B cell (primary cell): ENCODE data around the gene KCNH5. TPM values are rescaled to one million over a fixed set of nuclear protein-coding genes. Genes with fewer than 3 reads are reported as not detected.

Experiments used
- ATAC-seq: fragments of 200-7000 bp; cut with Tn5 transposase; one replicate; pipeline ENCODE4 v1.10.0; 2021; ENCODE audit warnings: low read depth, mild to moderate bottlenecking, moderate number of reproducible peaks, moderate library complexity
- CTCF ChIA-PET: fragments of 350-600 bp; sonication (Branson Sonifier 250); formaldehyde crosslinking; loops from one replicate; lab custom pipeline; 2021; ENCODE audit warnings: antibody characterized with exemption, inconsistent platforms; lab: Charles Lee
- POLR2A ChIA-PET: fragments of 350-600 bp; sonication (Branson Sonifier 250); formaldehyde crosslinking; loops from one replicate; lab custom pipeline; 2021; ENCODE audit warnings: antibody characterized with exemption; lab: Charles Lee
- DNase-seq: peaks from one replicate; pipeline ENCODE4 v3.0.0; 2013
- H2AFZ ChIP-seq: 2 replicates; pipeline ENCODE4 v1.6.1; 2012; ENCODE audit warnings: mild to moderate bottlenecking, low read depth, low read length; ENCODE audit not compliant: insufficient read depth, poor library complexity, severe bottlenecking
- H3K27ac ChIP-seq, 2 donors: 1 replicate in 1 of 2; 2 replicates in 1 of 2; pipeline ENCODE4 v1.5.1; 2012 to 2013; ENCODE audit warnings: low read length in 2 of 2, mild to moderate bottlenecking in 2 of 2, moderate library complexity in 1 of 2
- H3K27me3 ChIP-seq, 4 experiments: fragments of 200-600 bp in 1 of 4; sonication (generic) in 1 of 4; replicated peaks in 1 of 4; 1 replicate in 2 of 4; 2 replicates in 2 of 4; pipeline versions ENCODE4 v1.6.1 to v1.7.0; 2013 to 2016; ENCODE audit warnings: low read length in 3 of 4, mild to moderate bottlenecking in 2 of 4, mixed read lengths in 1 of 4, moderate library complexity in 1 of 4; ENCODE audit not compliant: insufficient read depth in 4 of 4, control insufficient read depth in 3 of 4; ENCODE audit errors: control extremely low read depth in 1 of 4
- H3K36me3 ChIP-seq, 2 experiments: replicated peaks in 1 of 2; 1 replicate in 1 of 2; 2 replicates in 1 of 2; pipeline versions ENCODE4 v1.6.1 to v1.7.1; 2013; ENCODE audit warnings: low read length in 1 of 2; ENCODE audit not compliant: insufficient read depth in 2 of 2, control insufficient read depth in 1 of 2; ENCODE audit errors: control extremely low read depth in 1 of 2, extremely low read depth in 1 of 2
- H3K4me1 ChIP-seq, 2 donors: fragments of 200-600 bp in 1 of 2; sonication (generic) in 1 of 2; 1 replicate in 1 of 2; 2 replicates in 1 of 2; pipeline versions ENCODE4 v1.5.1 to v1.6.1; 2013 to 2017; ENCODE audit warnings: low read length in 2 of 2; ENCODE audit not compliant: control insufficient read depth in 2 of 2, insufficient read depth in 2 of 2
- H3K4me2 ChIP-seq: replicated peaks from 2 replicates; pipeline ENCODE3; 2012; ENCODE audit warnings: mild to moderate bottlenecking, low read depth, low read length; ENCODE audit not compliant: poor library complexity, severe bottlenecking
- H3K4me3 ChIP-seq, 5 experiments: fragments of 200-600 bp in 1 of 5; sonication (generic) in 1 of 5; 1 replicate in 3 of 5; 2 replicates in 2 of 5; pipeline versions ENCODE4 v1.5.1 to v1.7.0; 2011 to 2016; ENCODE audit warnings: low read length in 4 of 5, mild to moderate bottlenecking in 4 of 5, low read depth in 2 of 5, control low read depth in 1 of 5, moderate library complexity in 1 of 5; ENCODE audit not compliant: insufficient read depth in 1 of 5; ENCODE audit errors: control extremely low read depth in 1 of 5, extremely low read depth in 1 of 5
- H3K79me2 ChIP-seq: fragments of 200-600 bp; sonication (generic); one replicate; pipeline ENCODE4 v1.6.0; 2016; ENCODE audit warnings: low read length; ENCODE audit not compliant: control insufficient read depth, insufficient read depth
- H3K9ac ChIP-seq: fragments of 200-600 bp; sonication (generic); 2 replicates; pipeline ENCODE4 v1.6.1; 2017; ENCODE audit warnings: mild to moderate bottlenecking, low read length, moderate library complexity
- H3K9me3 ChIP-seq, 3 donors: one replicate each; pipeline versions ENCODE4 v1.6.1 to v1.7.1; 2013; ENCODE audit warnings: low read length in 2 of 3; ENCODE audit not compliant: control insufficient read depth in 2 of 3, insufficient read depth in 1 of 3; ENCODE audit errors: control extremely low read depth in 1 of 3
- H4K20me1 ChIP-seq: 2 replicates; pipeline ENCODE4 v1.6.0; 2012; ENCODE audit warnings: mild to moderate bottlenecking, low read length; ENCODE audit not compliant: insufficient read depth, control insufficient read depth, poor library complexity, severe bottlenecking
- H3K27ac Mint-ChIP-seq: one replicate; pipeline ENCODE4 v1.8.0; 2021; ENCODE audit warnings: mixed read lengths
- H3K27me3 Mint-ChIP-seq: one replicate; pipeline ENCODE4 v1.8.0; 2021; ENCODE audit warnings: mixed read lengths
- H3K4me1 Mint-ChIP-seq: one replicate; pipeline ENCODE4 v1.8.0; 2021; ENCODE audit warnings: mixed read lengths
- H3K4me3 Mint-ChIP-seq: one replicate; pipeline ENCODE4 v1.8.0; 2021; ENCODE audit warnings: mixed read lengths
- H3K9me3 Mint-ChIP-seq: one replicate; pipeline ENCODE4 v1.8.0; 2022; ENCODE audit warnings: mixed read lengths; ENCODE audit not compliant: insufficient read depth
- EZH2 ChIP-seq: IDR thresholded peaks from 2 replicates; pipeline ENCODE4 v1.6.1; 2012; ENCODE audit warnings: borderline replicate concordance, low read depth, mild to moderate bottlenecking, moderate library complexity, low read length; ENCODE audit not compliant: insufficient read depth, poor library complexity, severe bottlenecking
- WGBS: methylation state at CpG from one replicate; pipeline ENCODE4 v1.1.5; 2013; ENCODE audit warnings: missing lambda C conversion rate; ENCODE audit not compliant: insufficient coverage; 5-methylcytosine and 5-hydroxymethylcytosine counted together
- intact Hi-C: fragments of 100-400 bp; cut with micrococcal nuclease; formaldehyde crosslinking; loops from one replicate; pipeline ENCODE4 v1.10.0; 2022
- polyA plus RNA-seq: library from polyadenylated mRNA; depleted of rRNA; stranded (reverse); fragments of >200 nt; gene quantifications from 2 replicates; pipeline ENCODE4 v1.2.3, GENCODE V29; 2012
- total RNA-seq, 2 donors: library from RNA; stranded (reverse); fragments of 120-200 nt in 1 of 2; gene quantifications; 1 replicate in 1 of 2; 2 replicates in 1 of 2; pipeline versions ENCODE4 v1.2.3 to v1.2.4, GENCODE V29; 2013 to 2022
- TF ChIP-seq, protein P1 (sequence below): fragments of 200-600 bp; IDR thresholded peaks from one replicate; pipeline ENCODE4 v1.8.0; 2022; ENCODE audit warnings: antibody characterized with exemption, mild to moderate bottlenecking

Gene KCNH5
- total and polyA plus RNA-seq, 2 donors (not counting 1 experiment from before 2014, with no cell fraction given): not detected

DNA sequence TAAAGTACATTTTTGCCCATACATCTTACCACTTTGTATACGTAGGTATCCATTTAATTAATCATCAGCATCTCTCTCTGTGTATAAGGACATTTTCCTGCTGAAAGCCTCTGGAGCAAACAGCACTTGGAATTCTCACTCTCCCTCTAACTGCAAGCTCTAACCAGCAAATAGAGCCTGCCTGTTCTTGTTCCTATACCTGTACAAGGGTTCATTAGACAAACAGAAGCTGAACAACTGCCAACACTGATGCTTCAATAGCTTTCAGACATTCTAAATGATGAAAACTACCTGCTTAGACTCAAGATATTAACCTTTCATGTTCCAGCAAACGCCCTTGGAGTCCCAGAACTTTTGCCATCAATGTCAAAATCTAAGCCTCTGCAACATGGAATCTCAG, 98.0 kb downstream of the KCNH5 start:
- H3K4me1 Mint-ChIP-seq: no peaks in the 10 kb centered on the region
- Histone ChIP-seq H3K4me1 (no peaks in the 10 kb centered on the region), H3K79me2 (no peaks in the 10 kb centered on the region), H2AFZ (no peak overlapping the region), H3K36me3 (no peaks in the 10 kb centered on the region), H3K4me3 (no peak overlapping the region), H3K9me3 (no peaks in the 10 kb centered on the region), H3K4me2 (no peak overlapping the region), H3K27me3 (no peaks in the 10 kb centered on the region), H3K9ac (no peak overlapping the region), H4K20me1 (no peaks in the 10 kb centered on the region), H3K27ac (no peak overlapping the region)
- ChIA-PET POLR2A (no interaction called here), CTCF (no interaction called here)
- no peak for ATAC-seq
- DNase-seq: no peak
- H3K27ac Mint-ChIP-seq: no peak overlapping the region
- TF ChIP-seq, protein P1, sequence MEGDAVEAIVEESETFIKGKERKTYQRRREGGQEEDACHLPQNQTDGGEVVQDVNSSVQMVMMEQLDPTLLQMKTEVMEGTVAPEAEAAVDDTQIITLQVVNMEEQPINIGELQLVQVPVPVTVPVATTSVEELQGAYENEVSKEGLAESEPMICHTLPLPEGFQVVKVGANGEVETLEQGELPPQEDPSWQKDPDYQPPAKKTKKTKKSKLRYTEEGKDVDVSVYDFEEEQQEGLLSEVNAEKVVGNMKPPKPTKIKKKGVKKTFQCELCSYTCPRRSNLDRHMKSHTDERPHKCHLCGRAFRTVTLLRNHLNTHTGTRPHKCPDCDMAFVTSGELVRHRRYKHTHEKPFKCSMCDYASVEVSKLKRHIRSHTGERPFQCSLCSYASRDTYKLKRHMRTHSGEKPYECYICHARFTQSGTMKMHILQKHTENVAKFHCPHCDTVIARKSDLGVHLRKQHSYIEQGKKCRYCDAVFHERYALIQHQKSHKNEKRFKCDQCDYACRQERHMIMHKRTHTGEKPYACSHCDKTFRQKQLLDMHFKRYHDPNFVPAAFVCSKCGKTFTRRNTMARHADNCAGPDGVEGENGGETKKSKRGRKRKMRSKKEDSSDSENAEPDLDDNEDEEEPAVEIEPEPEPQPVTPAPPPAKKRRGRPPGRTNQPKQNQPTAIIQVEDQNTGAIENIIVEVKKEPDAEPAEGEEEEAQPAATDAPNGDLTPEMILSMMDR: no peak
- no peak for TF ChIP-seq EZH2
- no peak overlapping the region for H3K4me3 Mint-ChIP-seq
- H3K27me3 Mint-ChIP-seq: no peaks in the 10 kb centered on the region
- WGBS: 80% methylated on average over 2 of the region's 2 CpGs
- H3K9me3 Mint-ChIP-seq: no peaks in the 10 kb centered on the region
- intact Hi-C loops: no loop called here

DNA sequence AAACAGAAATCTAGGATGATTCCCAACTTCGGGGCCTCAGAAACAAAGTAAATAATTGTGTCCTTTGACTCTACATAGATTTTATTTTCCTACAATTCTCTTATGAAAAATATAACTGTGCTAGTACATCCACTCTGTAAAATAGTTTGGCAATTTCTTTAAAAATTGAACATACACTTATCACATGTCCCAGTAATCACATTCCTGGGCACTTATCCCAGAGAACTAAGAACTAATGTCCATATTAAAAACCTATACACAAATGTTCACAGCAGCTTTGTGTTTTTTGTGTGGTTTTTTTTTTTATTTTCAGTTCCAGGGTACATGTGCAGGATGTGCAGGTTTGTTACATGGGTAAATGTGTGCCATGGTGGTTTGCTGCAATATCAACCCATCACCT, 99.0 kb downstream of the KCNH5 start:
- Mint-ChIP-seq H3K27me3 (no peaks in the 10 kb centered on the region), H3K4me3 (no peak overlapping the region), H3K27ac (no peak overlapping the region), H3K9me3 (no peaks in the 10 kb centered on the region), H3K4me1 (no peaks in the 10 kb centered on the region)
- Histone ChIP-seq H4K20me1 (no peaks in the 10 kb centered on the region), H2AFZ (no peak overlapping the region), H3K9ac (no peak overlapping the region), H3K9me3 (no peaks in the 10 kb centered on the region), H3K27ac (no peak overlapping the region), H3K27me3 (no peaks in the 10 kb centered on the region), H3K79me2 (no peaks in the 10 kb centered on the region), H3K4me2 (no peak overlapping the region), H3K36me3 (no peaks in the 10 kb centered on the region), H3K4me3 (no peak overlapping the region), H3K4me1 (no peaks in the 10 kb centered on the region)
- DNase-seq: no peak
- no CpG with 5 or more reads among the region's 1 CpG for WGBS
- TF ChIP-seq, protein P1: no peak
- TF ChIP-seq EZH2: no peak
- ATAC-seq: no peak
- ChIA-PET CTCF (no interaction called here), POLR2A (no interaction called here)
- intact Hi-C loops: no loop called here
